AG04449 (cell line): ENCODE measurements around the gene PAFAH1B2.

Experiments
- CTCF ChIA-PET: fragments of 350-600 bp; formaldehyde crosslinking; extraction: SDS; loops from one replicate; lab custom pipeline; 2021; ENCODE audit warnings: antibody characterized with exemption; lab: Yijun Ruan, JAX
- POLR2A ChIA-PET: fragments of 400-600, 350-600 bp; formaldehyde crosslinking; extraction: SDS; loops from one replicate; lab custom pipeline; 2020; ENCODE audit warnings: antibody characterized with exemption, inconsistent platforms; lab: Yijun Ruan, JAX
- DNase-seq: peaks from one replicate; pipeline ENCODE4 v3.0.0-alpha.2; 2010; ENCODE audit warnings: low read depth, low spot score
- H3K4me3 ChIP-seq: 2 replicates; pipeline ENCODE4 v1.5.1; 2011; ENCODE audit warnings: low read depth, mild to moderate bottlenecking, control low read depth, low read length
- TF ChIP-seq, protein P1 (sequence below): IDR thresholded peaks from one replicate; pipeline ENCODE4 v1.5.1; 2011; ENCODE audit warnings: mild to moderate bottlenecking, moderate library complexity, low read length, control low read depth, inconsistent platforms; ENCODE audit not compliant: insufficient read depth; ENCODE audit errors: missing control alignments

PAFAH1B2 gene

DNA sequence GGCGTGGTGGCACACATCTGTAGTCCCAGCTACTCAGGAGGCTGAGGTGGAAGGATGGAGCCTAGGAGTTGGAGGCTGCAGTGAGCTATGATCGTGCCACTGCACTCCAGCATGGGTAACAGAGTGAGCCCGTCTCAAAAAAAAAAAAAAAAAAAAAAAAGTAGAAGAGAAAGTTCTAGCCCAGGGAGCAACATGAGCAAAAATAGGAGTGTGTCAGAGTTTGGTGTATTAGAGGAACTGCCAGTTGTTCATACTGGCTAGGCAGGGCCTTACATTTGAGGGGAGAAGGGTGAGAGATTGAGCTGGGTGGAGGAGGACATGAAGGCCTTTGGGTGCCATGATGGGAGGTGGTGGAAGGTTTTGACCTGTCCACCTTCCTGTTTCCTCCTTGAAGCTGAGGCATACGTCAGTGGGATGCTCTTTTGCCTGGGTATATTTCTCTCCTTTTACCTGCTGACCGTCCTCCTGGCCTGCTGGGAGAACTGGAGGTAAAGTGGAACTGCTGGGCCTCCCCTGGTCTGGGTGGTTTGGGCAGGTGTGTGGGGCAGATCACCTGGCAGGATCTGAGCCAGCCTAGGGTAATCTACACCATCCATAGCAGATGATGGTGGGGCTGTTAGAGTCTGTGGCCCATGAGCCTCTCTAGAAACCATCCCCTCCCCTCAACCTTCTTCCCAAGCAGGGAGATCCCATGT is 41.8 kb downstream of the PAFAH1B2 start:
- ChIA-PET POLR2A (no interaction called here), CTCF (no interaction called here)
- TF ChIP-seq, protein P1, sequence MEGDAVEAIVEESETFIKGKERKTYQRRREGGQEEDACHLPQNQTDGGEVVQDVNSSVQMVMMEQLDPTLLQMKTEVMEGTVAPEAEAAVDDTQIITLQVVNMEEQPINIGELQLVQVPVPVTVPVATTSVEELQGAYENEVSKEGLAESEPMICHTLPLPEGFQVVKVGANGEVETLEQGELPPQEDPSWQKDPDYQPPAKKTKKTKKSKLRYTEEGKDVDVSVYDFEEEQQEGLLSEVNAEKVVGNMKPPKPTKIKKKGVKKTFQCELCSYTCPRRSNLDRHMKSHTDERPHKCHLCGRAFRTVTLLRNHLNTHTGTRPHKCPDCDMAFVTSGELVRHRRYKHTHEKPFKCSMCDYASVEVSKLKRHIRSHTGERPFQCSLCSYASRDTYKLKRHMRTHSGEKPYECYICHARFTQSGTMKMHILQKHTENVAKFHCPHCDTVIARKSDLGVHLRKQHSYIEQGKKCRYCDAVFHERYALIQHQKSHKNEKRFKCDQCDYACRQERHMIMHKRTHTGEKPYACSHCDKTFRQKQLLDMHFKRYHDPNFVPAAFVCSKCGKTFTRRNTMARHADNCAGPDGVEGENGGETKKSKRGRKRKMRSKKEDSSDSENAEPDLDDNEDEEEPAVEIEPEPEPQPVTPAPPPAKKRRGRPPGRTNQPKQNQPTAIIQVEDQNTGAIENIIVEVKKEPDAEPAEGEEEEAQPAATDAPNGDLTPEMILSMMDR: no peak
- H3K4me3 ChIP-seq: no peak overlapping the region
- DNase-seq: no peak

DNA sequence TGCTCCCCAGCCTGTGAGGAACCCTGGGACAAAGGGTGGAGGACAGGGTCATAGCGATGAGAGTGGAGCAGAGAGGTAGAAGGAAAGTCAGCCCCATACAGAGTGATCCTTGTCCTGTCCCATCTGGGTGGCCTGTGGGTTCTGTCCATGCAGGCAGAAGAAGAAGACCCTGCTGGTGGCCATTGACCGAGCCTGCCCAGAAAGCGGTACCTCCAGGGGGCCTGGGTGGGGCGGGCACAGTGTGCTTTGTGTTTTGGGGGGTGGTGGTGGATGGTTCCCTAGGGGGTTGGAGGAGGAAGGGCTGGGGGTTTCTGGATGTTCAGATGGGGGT is 42.3 kb downstream of the PAFAH1B2 start:
- ChIA-PET POLR2A (no interaction called here), CTCF (no interaction called here)
- TF ChIP-seq, protein P1: no peak
- no peak for DNase-seq
- no peak overlapping the region for H3K4me3 ChIP-seq

DNA sequence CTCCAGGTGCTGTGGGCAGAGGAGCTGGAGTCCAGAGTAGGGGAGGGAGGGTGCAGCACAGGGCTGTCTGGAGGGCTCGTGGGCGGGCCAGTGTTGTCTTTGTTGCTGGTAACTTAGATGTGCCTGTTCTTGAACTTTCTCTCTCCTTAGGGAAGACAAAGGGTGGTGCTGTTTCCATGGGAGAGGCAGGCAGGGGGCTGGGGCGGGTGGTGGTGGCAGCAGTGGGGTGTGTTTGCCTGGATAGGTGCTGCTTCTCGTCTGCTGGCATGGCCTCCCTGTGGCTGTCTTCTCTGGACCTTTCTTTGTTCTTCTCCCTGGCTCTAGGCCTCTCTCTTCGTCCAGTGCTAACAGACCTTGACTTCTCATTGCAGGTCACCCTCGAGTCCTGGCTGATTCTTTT is 42.9 kb downstream of the PAFAH1B2 start:
- DNase-seq: no peak

DNA sequence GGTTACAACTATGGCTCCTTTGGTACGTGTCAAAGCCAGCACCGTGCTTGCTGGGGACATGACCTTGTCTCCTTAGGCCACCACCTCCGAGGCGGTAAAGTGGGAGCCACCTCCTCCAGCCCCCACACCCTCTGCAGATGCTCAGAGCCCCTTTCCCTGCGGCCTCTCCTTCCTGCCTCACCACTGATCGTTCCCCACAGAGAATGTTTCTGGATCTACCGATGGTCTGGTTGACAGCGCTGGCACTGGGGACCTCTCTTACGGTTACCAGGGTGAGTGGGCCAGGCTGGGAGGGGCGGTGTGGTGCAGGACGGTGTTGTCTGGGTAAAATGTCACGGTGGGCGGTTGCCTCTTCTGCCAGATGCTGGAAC is 43.3 kb downstream of the PAFAH1B2 start:
- TF ChIP-seq, protein P1: no peak
- POLR2A ChIA-PET: no interaction called here
- DNase-seq: no peak
- CTCF ChIA-PET: no interaction called here
- no peak overlapping the region for H3K4me3 ChIP-seq

More for the DNA sequence above, 42.9 kb downstream of the PAFAH1B2 start:
- H3K4me3 ChIP-seq: no peak overlapping the region
- ChIA-PET POLR2A (no interaction called here), CTCF (no interaction called here)
- TF ChIP-seq, protein P1: no peak

DNA sequence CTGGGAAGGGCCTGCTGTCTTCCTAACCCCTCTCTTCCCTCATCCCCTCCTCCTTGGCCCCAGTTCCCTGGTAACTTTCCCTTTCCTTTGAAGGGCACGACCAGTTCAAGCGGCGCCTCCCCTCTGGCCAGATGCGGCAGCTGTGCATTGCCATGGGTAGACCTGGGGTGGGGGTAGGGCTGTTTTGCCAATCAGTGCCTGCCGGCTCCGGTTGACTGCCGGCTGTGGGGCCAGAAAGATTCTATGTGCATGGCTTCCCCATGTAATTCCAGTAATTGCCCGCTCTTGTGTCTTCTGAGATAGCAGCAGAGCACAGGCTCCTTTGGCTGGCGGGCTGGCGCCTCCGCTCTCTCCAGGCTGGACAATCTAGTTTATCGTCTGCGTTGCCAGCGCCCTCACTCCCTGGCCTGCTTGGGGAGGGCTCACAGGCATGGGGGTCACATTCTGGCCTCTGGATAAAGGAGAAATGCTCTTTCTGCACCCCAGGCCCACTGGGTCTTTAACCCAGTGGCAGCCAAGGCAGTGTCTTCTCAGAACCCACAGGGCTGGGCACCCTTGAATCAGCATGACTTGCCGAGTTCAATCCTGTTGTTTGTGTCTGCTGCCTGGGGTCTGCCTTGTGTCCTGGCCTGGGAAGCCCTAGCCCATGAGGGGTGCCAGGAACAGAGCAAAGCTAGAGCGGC is 43.9 kb downstream of the PAFAH1B2 start:
- TF ChIP-seq, protein P1: no peak
- ChIA-PET CTCF (no interaction called here), POLR2A (no interaction called here)

DNA sequence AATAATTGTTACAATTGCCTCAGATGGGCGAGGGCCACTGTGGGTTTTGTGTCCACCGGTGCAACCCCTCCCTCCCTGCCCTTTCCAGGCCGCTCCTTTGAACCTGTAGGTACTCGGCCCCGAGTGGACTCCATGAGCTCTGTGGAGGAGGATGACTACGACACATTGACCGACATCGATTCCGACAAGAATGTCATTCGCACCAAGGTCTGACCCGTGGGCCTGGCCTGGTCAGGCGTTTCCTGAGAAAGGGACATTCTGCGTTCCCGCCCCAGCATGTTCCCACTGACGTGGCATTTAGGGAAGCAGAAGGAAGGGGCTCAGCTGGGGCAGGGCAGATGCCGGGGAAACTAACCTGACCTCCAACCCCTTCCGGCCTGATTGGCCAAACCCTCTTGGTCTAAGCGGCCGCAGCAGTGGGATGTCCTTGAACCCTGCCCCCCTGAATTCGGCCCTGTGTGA is 44.6 kb downstream of the PAFAH1B2 start:
- DNase-seq: no peak
- ChIA-PET CTCF (interaction anchor here (1.1 kb wide), 1 partner anchor 8 kb away, joined by 7 read pairs; no protein-coding TSS in a partner anchor), POLR2A (no interaction called here)
- TF ChIP-seq, protein P1: no peak
- no peak overlapping the region for H3K4me3 ChIP-seq

More for the DNA sequence above, 43.9 kb downstream of the PAFAH1B2 start:
- no peak overlapping the region for H3K4me3 ChIP-seq
- DNase-seq: no peak
